Bone marrow (tissue), 2 donors: ENCODE results near the gene HOXB4.

Source experiments
- DNase-seq, 2 donors: peaks; one replicate each; lab custom pipeline; 2025; lab: John Stamatoyannopoulos, UW

The HOXB4 gene

GRCh38 chr17:48559122-48559839 is 18.9 kb downstream of the HOXB4 start:
- DNase-seq, result no peak

- DNase-seq, result no peak
These were observed 19.4 kb downstream of the HOXB4 start for GRCh38 chr17:48558831-48559121.

- no peak for DNase-seq
These were observed 19.9 kb downstream of the HOXB4 start for GRCh38 chr17:48558057-48558830.

- no peak for DNase-seq
These were observed 21.4 kb downstream of the HOXB4 start for GRCh38 chr17:48556576-48557401.

- DNase-seq, result no peak
These were observed 21.9 kb downstream of the HOXB4 start for GRCh38 chr17:48556229-48556575.

- DNase-seq, result no peak
These were observed 22.6 kb downstream of the HOXB4 start for GRCh38 chr17:48555258-48556228.

- DNase-seq, result no peak
These were observed 23.5 kb downstream of the HOXB4 start for GRCh38 chr17:48554412-48555257.

- DNase-seq, result no peak
These were observed 24.3 kb downstream of the HOXB4 start for GRCh38 chr17:48553826-48554225.

- DNase-seq, result no peak
These were observed 25.0 kb downstream of the HOXB4 start for GRCh38 chr17:48553190-48553547.

GRCh38 chr17:48552466-48553189 is 25.5 kb downstream of the HOXB4 start:
- DNase-seq, result no peak

GRCh38 chr17:48551596-48552465 is 26.3 kb downstream of the HOXB4 start:
- DNase-seq, result no peak

- no peak for DNase-seq
These were observed 27.0 kb downstream of the HOXB4 start for GRCh38 chr17:48551214-48551555.

GRCh38 chr17:48550502-48551213 is 27.5 kb downstream of the HOXB4 start:
- DNase-seq, result no peak

- no peak for DNase-seq
These were observed 28.1 kb downstream of the HOXB4 start for GRCh38 chr17:48549914-48550501.

- no peak for DNase-seq
These were observed 28.9 kb downstream of the HOXB4 start for GRCh38 chr17:48549281-48549630.

- DNase-seq, result peak in 1 of 2 donors; percentile 12
These were observed 29.4 kb downstream of the HOXB4 start for GRCh38 chr17:48548523-48549280.

- DNase-seq, result no peak
These were observed 30.2 kb downstream of the HOXB4 start for GRCh38 chr17:48547808-48548522.
